Measurements from ENCODE around the gene TCEAL6.
"Not testable (repeated sequence)": the region's sequence is repeated elsewhere in the genome, so short reads cannot be mapped to it uniquely, and the experiment has no call there.

The TCEAL6 gene

DNA sequence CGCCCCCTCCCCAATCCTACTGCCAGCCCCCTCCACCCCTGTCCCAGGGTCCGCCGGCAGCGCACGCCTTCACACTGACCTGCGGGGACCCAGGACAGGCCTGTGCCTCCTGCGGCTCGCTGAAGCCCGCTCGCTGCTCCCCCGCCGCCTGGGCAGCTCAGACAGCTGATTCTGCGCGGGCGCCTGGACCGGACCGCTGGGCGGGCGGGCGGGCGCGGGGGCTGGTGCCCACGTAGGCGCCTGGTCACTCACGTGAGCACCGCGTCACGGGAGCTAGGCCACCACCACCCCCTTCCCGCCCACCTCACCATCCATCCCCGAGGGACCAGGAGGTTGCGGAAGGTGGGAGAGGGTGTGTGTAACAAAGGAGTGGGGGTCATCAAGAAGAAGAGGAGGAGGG, at the start of gene TCEAL6:
Gene TCEAL6, minus strand, starts transcription at position 208 of the 400 bp plus-strand sequence.
- DNase-seq: not testable (repeated sequence)

- no peak for DNase-seq
Observed at GRCh38 chrX:102185967-102186720, 43.9 kb upstream of the TCEAL6 start.

GRCh38 chrX:102155806-102156179, 13.5 kb upstream of the TCEAL6 start, which contains the start of gene BEX5:
BEX5 (minus strand) TSS chrX:102155977; CDS start chrX:102154265, 1,712 bp downstream.
- peak; percentile 28 for DNase-seq

- DNase-seq: peak; percentile 1
Observed at GRCh38 chrX:102154900-102155805, 12.9 kb upstream of the TCEAL6 start.

DNA sequence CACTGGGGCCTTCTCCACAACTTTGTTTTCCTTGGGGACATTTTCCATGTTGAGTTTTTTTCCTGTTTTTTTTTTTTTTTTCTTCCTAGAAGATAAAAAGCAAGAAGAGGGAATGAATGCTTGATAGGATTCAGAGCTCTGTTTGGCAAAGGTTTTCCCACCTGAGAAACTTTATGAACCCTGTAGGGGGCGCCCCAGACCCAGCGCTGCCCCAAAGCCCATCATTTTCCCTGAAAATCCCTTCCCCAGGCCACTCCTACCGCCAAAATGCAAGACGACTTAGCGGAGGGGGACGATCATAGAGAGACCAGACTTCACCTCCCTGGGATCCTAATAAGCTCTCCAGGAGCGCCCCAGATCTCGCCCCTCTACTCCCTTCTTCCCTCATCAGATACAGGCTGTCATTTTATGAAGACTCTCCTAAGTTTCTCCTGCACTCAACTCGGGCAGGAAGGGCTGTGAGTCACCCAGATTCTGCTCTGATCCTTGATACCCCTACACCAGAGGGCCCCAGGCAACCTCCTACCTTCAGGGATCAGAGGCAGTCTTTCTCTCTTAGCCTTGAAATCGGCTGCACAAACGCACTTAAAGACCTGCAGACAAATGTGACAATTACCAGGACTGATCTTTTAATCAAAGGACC, 12.1 kb upstream of the TCEAL6 start:
- no peak for DNase-seq

DNA sequence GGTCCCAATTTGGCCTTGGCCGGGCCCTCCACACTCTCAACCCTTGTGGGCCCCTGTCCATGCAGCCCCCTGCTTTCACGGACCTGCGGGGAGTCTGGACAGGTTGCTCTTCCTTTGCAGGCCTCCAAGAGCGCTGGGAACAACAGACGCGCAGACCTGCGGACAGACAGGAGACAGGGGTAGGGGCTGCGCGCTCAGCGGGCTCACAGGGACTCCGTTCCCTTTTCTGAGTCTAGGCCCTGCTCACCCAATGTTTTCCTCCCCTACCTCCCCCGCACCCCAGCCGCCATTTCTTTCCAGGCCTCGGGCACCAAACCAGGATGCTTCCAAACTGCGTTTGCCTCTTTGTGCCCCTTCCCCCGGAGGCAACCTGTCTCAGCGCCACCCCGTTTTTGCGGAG, 650 bp downstream of the TCEAL6 start:
- not testable (repeated sequence) for DNase-seq

GRCh38 chrX:102140876-102141275, 1.4 kb downstream of the TCEAL6 start:
- DNase-seq: not testable (repeated sequence)

DNA sequence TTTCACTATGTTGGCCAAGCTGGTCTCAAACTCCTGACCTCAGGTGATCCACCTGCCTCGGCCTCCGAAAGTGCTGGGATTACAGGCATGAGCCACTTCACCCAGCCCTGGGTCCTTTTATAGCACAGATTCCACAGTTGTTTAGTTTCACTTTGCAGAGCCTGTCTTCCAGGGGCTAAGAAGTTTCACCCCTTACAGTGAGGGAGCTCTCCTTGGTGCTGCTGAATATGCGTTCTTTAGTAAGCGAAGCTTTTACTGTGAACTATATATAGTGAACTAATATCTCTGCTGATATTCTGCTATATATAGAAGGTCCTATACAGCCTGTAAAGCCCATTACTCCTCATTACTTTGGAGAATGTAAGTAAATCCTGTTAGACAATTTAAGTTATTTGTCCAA, 4.2 kb downstream of the TCEAL6 start:
- no peak for DNase-seq

DNA sequence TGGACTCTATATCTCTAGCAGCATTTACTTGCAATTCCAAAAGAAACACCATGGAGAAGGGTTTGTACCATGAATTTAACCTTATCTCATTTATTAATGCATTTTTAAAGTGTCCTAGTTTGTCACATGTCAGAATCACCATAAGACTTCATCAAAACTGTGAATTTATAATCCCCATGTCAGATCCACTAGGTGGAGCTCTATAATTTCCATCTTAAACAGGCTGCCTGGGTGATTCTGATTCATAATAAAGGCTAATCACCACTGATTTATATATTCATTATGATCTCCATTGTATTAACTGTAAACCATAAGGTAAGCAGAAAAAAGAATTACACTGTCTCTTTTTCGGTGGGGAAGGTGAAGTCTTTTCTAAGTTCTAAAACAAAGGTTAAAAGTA, 12.8 kb downstream of the TCEAL6 start:
- DNase-seq: no peak

- DNase-seq: no peak
Observed at GRCh38 chrX:102126863-102127262, 15.4 kb downstream of the TCEAL6 start.

GRCh38 chrX:102126080-102126818, 16.0 kb downstream of the TCEAL6 start:
- DNase-seq: not testable (repeated sequence)

DNA sequence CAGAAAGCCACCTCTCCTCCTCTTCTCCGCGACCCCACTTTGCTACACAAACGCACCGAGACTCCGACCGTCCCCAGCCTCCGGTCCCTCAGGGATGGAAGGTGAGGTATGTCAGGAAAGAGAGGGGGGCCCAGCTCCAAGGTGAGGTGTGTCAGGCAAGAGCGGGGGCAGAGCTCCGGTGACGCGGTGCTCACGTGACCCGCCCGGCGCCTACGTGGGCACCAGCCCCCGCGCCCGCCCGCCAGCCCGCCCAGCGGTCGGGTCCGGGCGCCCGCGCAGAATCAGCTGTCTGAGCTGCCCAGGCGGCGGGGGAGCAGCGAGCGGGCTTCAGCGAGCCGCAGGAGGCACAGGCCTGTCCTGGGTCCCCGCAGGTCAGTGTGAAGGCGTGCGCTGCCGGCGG, 16.8 kb downstream of the TCEAL6 start, which contains the start of gene TCEAL2:
Gene TCEAL2, plus strand, starts transcription at position 244 of the 400 bp plus-strand sequence. CDS start 1,152 bp downstream, outside the sequence.
- DNase-seq: peak; percentile 14

- DNase-seq: not testable (repeated sequence)
Observed at GRCh38 chrX:102125014-102125413, 17.3 kb downstream of the TCEAL6 start.

GRCh38 chrX:102115748-102116147, 26.5 kb downstream of the TCEAL6 start:
- no peak for DNase-seq

GRCh38 chrX:102113367-102113766, 28.9 kb downstream of the TCEAL6 start:
- DNase-seq: no peak
